Suprapubic skin (tissue), 4 donors: ENCODE measurements around the gene SLC34A3. TPM values are rescaled to one million over a fixed set of nuclear protein-coding genes. Genes with fewer than 3 reads are reported as not detected.

Experiments
- DNase-seq, 2 donors: peaks; one replicate each; pipeline ENCODE4 v3.0.0-alpha.2; 2019; ENCODE audit warnings: low spot score in 2 of 2
- H3K27ac ChIP-seq: fragments of 200-600 bp; sonication (generic); one replicate; pipeline ENCODE4 v1.5.1; 2019
- H3K27me3 ChIP-seq: fragments of 200-600 bp; sonication (generic); one replicate; pipeline ENCODE4 v1.5.1; 2019
- H3K36me3 ChIP-seq: fragments of 200-600 bp; sonication (generic); one replicate; pipeline ENCODE4 v1.5.1; 2019
- H3K4me1 ChIP-seq: fragments of 200-600 bp; sonication (generic); one replicate; pipeline ENCODE4 v1.5.1; 2019
- H3K4me3 ChIP-seq: fragments of 200-600 bp; sonication (generic); one replicate; pipeline ENCODE4 v1.5.1; 2019; ENCODE audit warnings: mild to moderate bottlenecking
- H3K9me3 ChIP-seq: fragments of 200-600 bp; sonication (generic); one replicate; pipeline ENCODE4 v1.5.1; 2019
- CTCF ChIP-seq, 2 donors: fragments of 200-600 bp in 1 of 2; fragments of 450-650 bp in 1 of 2; sonication (generic) in 1 of 2; IDR thresholded peaks; one replicate each; pipeline ENCODE4 v1.5.1; 2016 to 2019; ENCODE audit warnings: antibody characterized with exemption in 2 of 2, mild to moderate bottlenecking in 1 of 2, moderate library complexity in 1 of 2
- EP300 ChIP-seq: sonication (generic); formaldehyde crosslinking; IDR thresholded peaks from one replicate; pipeline ENCODE4 v1.6.1; 2017; ENCODE audit warnings: antibody characterized with exemption
- POLR2A ChIP-seq, 2 donors: fragments of 450-650 bp; IDR thresholded peaks; one replicate each; pipeline ENCODE4 v1.6.1; 2017; ENCODE audit warnings: antibody characterized with exemption in 2 of 2, mild to moderate bottlenecking in 2 of 2, moderate library complexity in 2 of 2
- POLR2AphosphoS5 ChIP-seq, 3 donors: sonication (generic); formaldehyde crosslinking; IDR thresholded peaks; one replicate each; pipeline ENCODE4 v1.6.1; 2017; ENCODE audit warnings: antibody characterized with exemption in 3 of 3
- WGBS: methylation state at CpG from one replicate; pipeline ENCODE4 v1.1.5; 2018; 5-methylcytosine and 5-hydroxymethylcytosine counted together
- total RNA-seq, 4 donors: library from RNA; depleted of rRNA; stranded (reverse); fragments of >200 nt; gene quantifications; one replicate each; pipeline ENCODE4 v1.1.0, GENCODE V29; 2016

SLC34A3 gene
- total RNA-seq, 4 donors from 2014 or later = 0.34 TPM; not detected in 3

DNA sequence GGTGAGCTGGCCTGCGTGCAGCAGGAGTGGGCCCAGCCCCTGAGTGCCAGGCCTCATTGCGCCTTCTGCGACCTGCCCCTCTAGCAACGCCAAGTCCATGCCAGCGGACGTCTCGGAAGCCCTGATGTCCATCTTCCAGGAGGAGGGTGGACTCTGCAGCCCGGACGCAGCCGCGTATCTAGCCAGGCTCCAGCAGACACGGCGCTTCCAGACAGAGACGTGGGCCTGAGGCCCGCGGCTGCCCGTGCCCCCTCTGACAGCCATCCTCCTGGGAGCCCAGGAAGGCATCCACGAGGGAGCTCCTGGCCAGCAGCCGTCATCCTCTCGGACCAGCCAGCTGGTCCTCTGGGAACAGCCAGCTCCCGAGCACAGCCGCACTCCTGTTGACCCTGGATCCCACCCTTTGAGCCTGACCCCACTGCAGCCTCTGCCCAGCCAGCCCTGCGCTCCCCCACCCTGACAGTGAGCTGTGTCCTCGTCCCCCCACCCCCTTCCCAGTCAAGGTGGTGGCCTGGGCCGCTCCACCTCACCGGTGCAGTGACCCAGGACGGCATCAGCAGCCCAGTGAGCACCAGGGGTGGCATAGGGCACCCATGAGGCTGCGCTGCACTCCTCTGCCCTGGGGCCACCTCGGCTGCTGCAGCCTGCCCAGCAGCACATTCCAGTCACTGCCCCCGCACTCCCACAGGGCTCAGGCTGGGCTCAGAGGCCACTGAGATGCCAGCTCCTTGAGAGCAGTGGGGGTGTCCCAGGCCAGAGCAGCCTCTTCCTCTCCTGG is 14.3 kb upstream of the SLC34A3 start:
- H3K4me3 ChIP-seq = no peak overlapping the region
- TF ChIP-seq CTCF (IDR thresholded peaks at IDR 0.05) = no peak
- no peak for TF ChIP-seq EP300
- TF ChIP-seq POLR2AphosphoS5 (IDR thresholded peaks at IDR 0.05) = no peak
- TF ChIP-seq POLR2A (IDR thresholded peaks at IDR 0.05) = no peak
- no peak for DNase-seq
- WGBS = 100% methylated on average over 3 of the region's 30 CpGs
- no peaks in the 10 kb centered on the region for H3K27me3 ChIP-seq
- no peak overlapping the region for H3K27ac ChIP-seq
- no peaks in the 10 kb centered on the region for H3K9me3 ChIP-seq
- H3K4me1 ChIP-seq = peaks cover 27% of the 10 kb centered on the region
- peaks cover 10% of the 10 kb centered on the region for H3K36me3 ChIP-seq

GRCh38 chr9:137217276-137218211 is 13.2 kb upstream of the SLC34A3 start:
- Histone ChIP-seq H3K27ac (peak overlapping the region; percentile 80), H3K4me1 (peaks cover 36% of the 10 kb centered on the region), H3K9me3 (no peaks in the 10 kb centered on the region), H3K4me3 (peak overlapping the region; percentile 40), H3K36me3 (peaks cover 10% of the 10 kb centered on the region), H3K27me3 (no peaks in the 10 kb centered on the region)
- peak in 1 of 2 donors; percentile 88 for DNase-seq
- 0% methylated on average over 7 of the region's 36 CpGs for WGBS
- no peak for TF ChIP-seq POLR2AphosphoS5 (IDR thresholded peaks at IDR 0.05)
- TF ChIP-seq POLR2A (IDR thresholded peaks at IDR 0.05) = no peak
- TF ChIP-seq EP300 = no peak
- no peak for TF ChIP-seq CTCF (IDR thresholded peaks at IDR 0.05)

- no peak for DNase-seq
- TF ChIP-seq POLR2A (IDR thresholded peaks at IDR 0.05) (no peak), CTCF (IDR thresholded peaks at IDR 0.05) (no peak), EP300 (no peak), POLR2AphosphoS5 (IDR thresholded peaks at IDR 0.05) (no peak)
- H3K4me1 ChIP-seq = peaks cover 42% of the 10 kb centered on the region
- peak overlapping the region; percentile 80 for H3K27ac ChIP-seq
- WGBS = 81% methylated on average over 17 of the region's 30 CpGs
- no peaks in the 10 kb centered on the region for H3K9me3 ChIP-seq
- H3K36me3 ChIP-seq = peaks cover 10% of the 10 kb centered on the region
- H3K4me3 ChIP-seq = peak overlapping the region; percentile 40
- no peaks in the 10 kb centered on the region for H3K27me3 ChIP-seq
These were observed 12.4 kb upstream of the SLC34A3 start for GRCh38 chr9:137218212-137218753.

DNA sequence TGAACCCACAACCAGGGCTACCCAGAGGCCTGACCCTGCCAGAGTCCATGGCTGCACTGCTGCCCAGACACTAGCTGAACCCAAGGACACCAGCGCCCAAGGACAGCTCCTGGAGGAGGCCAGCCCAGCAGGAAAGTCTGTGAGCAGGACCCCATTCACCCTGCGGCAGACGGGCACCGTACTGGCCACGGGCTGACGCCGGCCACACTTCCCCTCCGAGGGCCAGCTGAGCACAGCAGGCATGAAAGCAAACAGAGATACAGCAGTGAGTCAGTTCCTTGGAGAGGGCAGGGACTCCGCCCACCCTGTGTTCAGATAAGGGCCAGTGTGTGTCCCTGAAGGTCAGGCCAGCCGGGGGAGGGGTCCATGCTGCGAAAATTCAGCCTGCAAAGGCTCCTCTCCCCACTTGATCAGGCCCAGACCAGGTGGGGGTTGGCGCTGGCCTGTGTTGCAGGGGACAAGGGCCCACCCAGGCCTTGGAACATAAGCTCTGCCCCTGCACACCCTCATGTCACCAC is 11.9 kb upstream of the SLC34A3 start:
- Histone ChIP-seq H3K4me3 (peak overlapping the region; percentile 40), H3K27ac (peak overlapping the region; percentile 80)

More for the DNA sequence above, 11.9 kb upstream of the SLC34A3 start:
- H3K4me1 ChIP-seq = peaks cover 43% of the 10 kb centered on the region
- 93% methylated on average over 4 of the region's 12 CpGs for WGBS
- H3K27me3 ChIP-seq = no peaks in the 10 kb centered on the region
- no peaks in the 10 kb centered on the region for H3K9me3 ChIP-seq
- TF ChIP-seq POLR2AphosphoS5 (IDR thresholded peaks at IDR 0.05) = no peak
- no peak for TF ChIP-seq EP300
- TF ChIP-seq CTCF (IDR thresholded peaks at IDR 0.05) = no peak
- TF ChIP-seq POLR2A (IDR thresholded peaks at IDR 0.05) = no peak
- H3K36me3 ChIP-seq = peaks cover 10% of the 10 kb centered on the region
- DNase-seq = no peak
